Ishikawa (cell line): ENCODE data around the gene DEPDC5.

ENCODE experiments used
- CEBPB ChIP-seq: IDR thresholded peaks from 2 replicates; pipeline ENCODE4 v1.6.1; 2012
- CREB1 ChIP-seq: IDR thresholded peaks from 2 replicates; pipeline ENCODE4 v1.6.1; 2012; ENCODE audit warnings: low read depth
- EGR1 ChIP-seq: IDR thresholded peaks from 2 replicates; pipeline ENCODE4 v1.6.1; 2012
- EP300 ChIP-seq: IDR thresholded peaks from 2 replicates; pipeline ENCODE4 v1.6.1; 2012; ENCODE audit warnings: borderline replicate concordance
- FOXM1 ChIP-seq: IDR thresholded peaks from 2 replicates; pipeline ENCODE4 v1.6.1; 2012; ENCODE audit warnings: low read depth, borderline replicate concordance
- NFIC ChIP-seq: IDR thresholded peaks from 2 replicates; pipeline ENCODE4 v1.6.1; 2012
- RAD21 ChIP-seq: IDR thresholded peaks from 2 replicates; pipeline ENCODE4 v1.6.1; 2012; ENCODE audit warnings: low read depth
- TAF1 ChIP-seq: IDR thresholded peaks from 2 replicates; pipeline ENCODE4 v1.6.1; 2012; ENCODE audit warnings: low read depth, mild to moderate bottlenecking
- TCF12 ChIP-seq: IDR thresholded peaks from 2 replicates; pipeline ENCODE4 v1.6.1; 2012; ENCODE audit warnings: low read depth
- TEAD4 ChIP-seq: IDR thresholded peaks from 2 replicates; pipeline ENCODE4 v1.6.1; 2012
- YY1 ChIP-seq: IDR thresholded peaks from 2 replicates; pipeline ENCODE4 v1.6.1; 2012; ENCODE audit warnings: low read depth
- ZBTB7A ChIP-seq: IDR thresholded peaks from 2 replicates; pipeline ENCODE4 v1.6.1; 2012; ENCODE audit warnings: low read depth
- TF ChIP-seq, protein P1 (sequence below): IDR thresholded peaks from 2 replicates; pipeline ENCODE4 v1.6.1; 2012
- TF ChIP-seq, protein P2 (sequence below): IDR thresholded peaks from 2 replicates; pipeline ENCODE4 v1.6.1; 2012
- TF ChIP-seq, protein P3 (sequence below): IDR thresholded peaks from 2 replicates; pipeline ENCODE4 v1.6.1; 2012; ENCODE audit warnings: low read depth, mild to moderate bottlenecking

Gene DEPDC5

DNA sequence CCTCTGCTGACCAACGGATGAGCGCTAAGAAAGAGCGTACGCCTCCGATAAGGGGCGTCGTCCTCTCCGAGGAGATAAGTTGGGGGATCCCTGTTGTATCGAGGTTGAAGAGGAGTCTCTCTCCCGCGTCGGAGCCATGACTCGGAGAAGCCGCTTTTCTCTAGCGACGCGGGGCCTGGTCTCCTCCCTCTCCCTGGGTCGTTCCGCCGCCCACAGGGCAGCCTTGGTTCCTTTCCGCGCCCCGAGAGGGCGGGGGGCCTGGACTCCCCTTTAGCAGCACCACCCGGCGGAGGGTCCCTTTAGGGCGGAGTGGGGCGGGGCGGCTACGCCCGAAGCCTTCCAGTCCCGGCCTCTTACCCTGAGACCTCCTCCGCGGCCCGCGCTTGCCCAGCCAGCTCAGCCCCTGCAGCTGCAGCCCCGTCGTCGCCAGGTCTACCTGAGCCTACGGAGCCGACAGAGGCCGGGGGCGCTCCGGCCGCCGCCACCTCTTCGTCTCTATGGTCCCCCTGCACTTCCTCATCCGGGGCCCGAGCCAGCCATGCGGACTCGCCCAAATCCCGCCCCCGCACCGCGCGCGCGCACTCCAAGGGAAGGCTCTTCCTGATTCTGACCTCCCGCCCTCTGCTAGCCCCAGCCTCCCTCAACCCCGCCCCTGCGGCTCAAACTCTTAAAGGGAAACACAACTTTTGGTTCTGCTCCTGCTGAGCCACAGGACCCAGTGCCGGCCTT, 4.0 kb upstream of the DEPDC5 start, which contains the start of gene PRR14L:
Gene PRR14L (minus strand): TSS at position 497 of the 729 bp plus-strand sequence. CDS start 11,272 bp downstream, outside the sequence.
- TF ChIP-seq, protein P1, sequence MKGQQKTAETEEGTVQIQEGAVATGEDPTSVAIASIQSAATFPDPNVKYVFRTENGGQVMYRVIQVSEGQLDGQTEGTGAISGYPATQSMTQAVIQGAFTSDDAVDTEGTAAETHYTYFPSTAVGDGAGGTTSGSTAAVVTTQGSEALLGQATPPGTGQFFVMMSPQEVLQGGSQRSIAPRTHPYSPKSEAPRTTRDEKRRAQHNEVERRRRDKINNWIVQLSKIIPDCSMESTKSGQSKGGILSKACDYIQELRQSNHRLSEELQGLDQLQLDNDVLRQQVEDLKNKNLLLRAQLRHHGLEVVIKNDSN, result 0 out of 2 replicates have a peak, but pooled peaks have one; percentile 28
- TF ChIP-seq YY1, result peak; percentile 68
- TF ChIP-seq EGR1, result peak; percentile 99
- 0 out of 2 replicates have a peak, but pooled peaks have one; percentile 7 for TF ChIP-seq NFIC
- TF ChIP-seq, protein P2, sequence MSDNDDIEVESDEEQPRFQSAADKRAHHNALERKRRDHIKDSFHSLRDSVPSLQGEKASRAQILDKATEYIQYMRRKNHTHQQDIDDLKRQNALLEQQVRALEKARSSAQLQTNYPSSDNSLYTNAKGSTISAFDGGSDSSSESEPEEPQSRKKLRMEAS, result peak; percentile 88
- no peak for TF ChIP-seq FOXM1
- peak; percentile 97 for TF ChIP-seq TAF1
- no peak for TF ChIP-seq RAD21
- no peak for TF ChIP-seq TEAD4
- peak; percentile 73; the same call in 1 of the 2 replicates for TF ChIP-seq ZBTB7A
- no peak for TF ChIP-seq CREB1
- TF ChIP-seq, protein P3, sequence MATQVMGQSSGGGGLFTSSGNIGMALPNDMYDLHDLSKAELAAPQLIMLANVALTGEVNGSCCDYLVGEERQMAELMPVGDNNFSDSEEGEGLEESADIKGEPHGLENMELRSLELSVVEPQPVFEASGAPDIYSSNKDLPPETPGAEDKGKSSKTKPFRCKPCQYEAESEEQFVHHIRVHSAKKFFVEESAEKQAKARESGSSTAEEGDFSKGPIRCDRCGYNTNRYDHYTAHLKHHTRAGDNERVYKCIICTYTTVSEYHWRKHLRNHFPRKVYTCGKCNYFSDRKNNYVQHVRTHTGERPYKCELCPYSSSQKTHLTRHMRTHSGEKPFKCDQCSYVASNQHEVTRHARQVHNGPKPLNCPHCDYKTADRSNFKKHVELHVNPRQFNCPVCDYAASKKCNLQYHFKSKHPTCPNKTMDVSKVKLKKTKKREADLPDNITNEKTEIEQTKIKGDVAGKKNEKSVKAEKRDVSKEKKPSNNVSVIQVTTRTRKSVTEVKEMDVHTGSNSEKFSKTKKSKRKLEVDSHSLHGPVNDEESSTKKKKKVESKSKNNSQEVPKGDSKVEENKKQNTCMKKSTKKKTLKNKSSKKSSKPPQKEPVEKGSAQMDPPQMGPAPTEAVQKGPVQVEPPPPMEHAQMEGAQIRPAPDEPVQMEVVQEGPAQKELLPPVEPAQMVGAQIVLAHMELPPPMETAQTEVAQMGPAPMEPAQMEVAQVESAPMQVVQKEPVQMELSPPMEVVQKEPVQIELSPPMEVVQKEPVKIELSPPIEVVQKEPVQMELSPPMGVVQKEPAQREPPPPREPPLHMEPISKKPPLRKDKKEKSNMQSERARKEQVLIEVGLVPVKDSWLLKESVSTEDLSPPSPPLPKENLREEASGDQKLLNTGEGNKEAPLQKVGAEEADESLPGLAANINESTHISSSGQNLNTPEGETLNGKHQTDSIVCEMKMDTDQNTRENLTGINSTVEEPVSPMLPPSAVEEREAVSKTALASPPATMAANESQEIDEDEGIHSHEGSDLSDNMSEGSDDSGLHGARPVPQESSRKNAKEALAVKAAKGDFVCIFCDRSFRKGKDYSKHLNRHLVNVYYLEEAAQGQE, result no peak
- peak; percentile 83 for TF ChIP-seq EP300
- TF ChIP-seq TCF12, result 0 out of 2 replicates have a peak, but pooled peaks have one; percentile 54
- no peak for TF ChIP-seq CEBPB

DNA sequence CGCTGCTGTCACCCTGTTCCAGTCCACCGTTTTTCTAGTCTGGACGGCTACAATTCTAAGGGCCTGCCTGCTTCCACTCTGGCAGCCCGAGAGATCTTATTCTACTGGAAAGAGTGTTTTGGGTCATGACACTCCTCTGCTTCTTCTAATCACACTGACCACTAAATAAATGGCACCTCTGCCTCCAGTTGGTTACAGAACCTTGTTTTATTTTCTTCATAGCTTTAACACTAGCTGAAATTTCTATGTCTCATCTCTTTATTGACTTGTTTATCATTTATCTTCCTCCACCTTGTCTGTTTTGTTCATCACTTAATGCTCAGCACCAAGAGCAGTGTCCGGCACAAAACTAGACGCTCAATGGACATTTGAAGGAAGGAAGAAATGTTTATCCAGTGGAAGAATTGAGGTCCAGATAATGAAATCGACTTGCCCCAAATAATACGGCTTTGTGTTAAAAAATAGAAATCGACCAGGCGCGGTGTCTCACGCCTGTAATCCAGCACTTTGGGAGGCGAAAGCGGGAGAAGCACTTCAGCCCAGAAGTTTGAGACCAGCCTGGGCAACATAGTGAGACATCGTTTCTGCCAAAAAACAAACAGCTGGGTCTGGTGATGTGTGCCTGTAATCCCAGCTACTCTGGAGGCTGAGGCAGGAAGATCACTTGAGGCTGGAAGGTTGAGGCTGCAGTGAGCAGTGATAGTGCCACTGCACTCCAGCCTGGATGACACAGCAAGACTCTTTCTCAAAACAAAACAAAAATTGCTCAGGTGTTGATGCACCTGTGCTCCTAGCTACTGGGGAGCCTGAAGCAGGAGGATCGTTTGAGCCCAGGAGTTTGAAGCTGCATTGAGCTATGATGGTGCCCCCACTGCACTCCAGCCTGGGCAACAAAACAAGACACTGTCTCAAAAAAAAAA, 3.2 kb upstream of the DEPDC5 start:
- no peak for TF ChIP-seq CEBPB

DNA sequence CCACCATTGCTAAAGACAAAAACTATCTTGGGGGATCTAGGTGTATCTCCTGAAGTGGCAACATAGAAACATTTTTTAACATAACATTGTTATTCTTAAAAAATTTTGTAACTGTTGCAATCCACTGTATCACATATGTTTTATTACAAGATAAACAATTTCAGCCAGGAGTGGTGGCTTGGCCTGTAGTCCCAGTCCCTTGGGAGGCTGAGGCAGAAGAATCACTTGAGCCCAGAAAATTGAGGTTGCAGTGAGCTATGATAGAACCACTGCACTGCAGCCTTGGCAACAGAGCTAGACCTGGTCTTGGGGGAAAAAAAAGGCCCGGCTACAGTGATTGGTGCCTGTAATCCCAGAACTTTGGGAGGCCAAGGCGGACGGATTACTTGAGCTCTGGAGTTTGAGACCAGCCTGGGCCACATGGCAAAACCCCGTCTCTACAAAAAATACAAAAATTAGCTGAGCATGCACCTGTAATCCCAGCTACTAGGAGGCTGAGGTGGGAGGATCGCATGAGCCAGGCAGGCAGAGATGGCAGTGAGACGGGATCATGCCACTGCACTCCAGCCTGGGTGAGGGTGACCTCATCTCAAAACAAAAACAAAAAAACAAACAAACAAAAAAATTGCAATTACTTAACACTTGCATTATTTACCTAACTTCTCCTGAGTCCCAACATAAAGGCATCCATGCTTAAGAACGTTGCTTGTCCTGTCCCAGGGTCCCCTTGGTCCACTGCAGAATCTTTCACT, 1.5 kb upstream of the DEPDC5 start:
- TF ChIP-seq TCF12, result no peak
- no peak for TF ChIP-seq YY1
- TF ChIP-seq CEBPB, result no peak
- no peak for TF ChIP-seq CREB1

DNA sequence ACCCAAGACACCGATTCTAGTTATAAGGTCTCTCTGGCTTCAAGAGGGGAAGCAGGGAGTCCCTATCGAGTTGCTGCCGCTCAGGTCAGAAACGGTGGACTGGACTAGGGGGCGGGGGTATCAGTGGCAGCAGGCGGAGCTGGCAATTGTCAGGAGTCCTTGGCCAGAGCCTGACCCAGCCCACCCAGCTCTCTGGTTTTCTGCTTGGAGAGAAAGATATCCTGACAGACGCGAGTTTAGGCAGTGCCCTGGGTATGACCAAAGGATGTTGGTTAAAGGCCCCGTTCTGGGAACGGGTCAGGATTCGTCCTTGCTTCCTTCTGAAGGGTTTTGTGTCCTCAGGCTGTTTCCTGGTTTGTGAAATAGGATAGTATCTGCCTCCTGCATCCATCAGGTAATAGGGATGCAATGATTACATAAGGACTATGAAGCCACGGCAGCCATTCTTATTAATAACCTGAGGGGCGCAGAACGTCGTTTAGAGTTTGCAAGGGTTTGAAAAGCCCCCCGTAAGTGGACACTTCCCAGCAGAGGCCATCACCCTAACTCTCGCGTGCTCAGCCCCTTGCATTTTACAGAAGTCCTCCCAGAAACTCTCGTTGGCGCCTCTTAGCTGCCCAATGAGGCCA, 700 bp upstream of the DEPDC5 start:
- TF ChIP-seq, protein P2, result no peak
- TF ChIP-seq NFIC, result no peak
- TF ChIP-seq CREB1, result no peak
- TF ChIP-seq TEAD4, result no peak
- TF ChIP-seq FOXM1, result no peak
- TF ChIP-seq YY1, result no peak
- no peak for TF ChIP-seq EGR1
- no peak for TF ChIP-seq EP300
- TF ChIP-seq ZBTB7A, result no peak
- no peak for TF ChIP-seq TCF12
- TF ChIP-seq, protein P1, result no peak
- no peak for TF ChIP-seq TAF1
- TF ChIP-seq, protein P3, result no peak
- TF ChIP-seq CEBPB, result no peak
- TF ChIP-seq RAD21, result no peak

DNA sequence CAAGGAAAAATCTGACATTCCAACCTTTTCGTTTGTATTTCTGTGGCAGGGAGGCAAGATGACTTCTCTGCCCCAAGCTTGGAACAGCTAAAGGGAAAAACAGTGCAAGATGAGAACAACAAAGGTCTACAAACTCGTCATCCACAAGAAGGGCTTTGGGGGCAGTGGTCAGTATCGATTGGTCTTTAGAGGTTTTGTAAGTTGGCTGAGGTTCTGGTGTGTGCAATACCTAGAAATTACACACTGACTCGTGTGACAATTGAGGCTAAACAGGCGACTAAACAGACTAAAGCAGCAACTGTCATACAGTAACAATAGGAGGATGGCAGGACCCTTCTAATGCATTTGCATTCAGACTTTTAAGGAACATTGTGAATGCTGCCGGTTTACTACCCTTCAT, 994 bp downstream of the DEPDC5 start:
- no peak for TF ChIP-seq NFIC
- no peak for TF ChIP-seq EGR1
- TF ChIP-seq, protein P1, result no peak
- TF ChIP-seq CREB1, result no peak
- no peak for TF ChIP-seq ZBTB7A
- TF ChIP-seq TCF12, result no peak
- TF ChIP-seq RAD21, result no peak
- no peak for TF ChIP-seq TEAD4
- no peak for TF ChIP-seq EP300
- no peak for TF ChIP-seq FOXM1
- TF ChIP-seq, protein P3, result no peak
